ENCODE data around the gene ADGRG6. TPM values are rescaled to one million over a fixed set of nuclear protein-coding genes. Genes with fewer than 3 reads are reported as not detected.

ADGRG6 gene
- 0.46 and 0.49 TPM in 2 replicates for total RNA-seq (2021)
- percentile 23 among the genes with signal in this experiment for Bru-seq, nascent RNA
- BruChase-seq, experiment 1, labeled RNA remaining after a 2-hour chase = percentile 18 among the genes with signal in this experiment
- percentile 22 among the genes with signal in this experiment for BruChase-seq, experiment 2, labeled RNA remaining after a 6-hour chase
- long read RNA-seq = 0 reads

- intact Hi-C loops (cut with micrococcal nuclease; ENCODE audit: unreplicated experiment) = loop anchor here (5.0 kb wide), 1 partner anchor 85 kb away; no protein-coding TSS in a partner anchor
- DNase-seq (ENCODE audit: low spot score) = peak; percentile 33
- H3K27ac ChIP-seq (ENCODE audit: low read depth, low read length, poor library complexity, severe bottlenecking) = no peak within 1 kb of the TSS
- H3K4me1 ChIP-seq (ENCODE audit: insufficient read depth, low read length, poor library complexity, severe bottlenecking) = no peaks in the 10 kb centered on the region
- H3K9me3 ChIP-seq (ENCODE audit: low read depth, low read length, poor library complexity, severe bottlenecking) = no peaks in the 10 kb centered on the region
- H3K4me3 ChIP-seq (ENCODE audit: low read depth, low read length, poor library complexity, severe bottlenecking) = peak within 1 kb of the TSS; percentile 68
- H3K36me3 ChIP-seq (ENCODE audit: insufficient read depth, low read length, poor library complexity, severe bottlenecking) = no peaks in the 10 kb centered on the region
- H3K27me3 ChIP-seq (replicated peaks; ENCODE audit: insufficient read depth, low read depth, low read length, poor library complexity) = no peaks in the 10 kb centered on the region
- CTCF ChIA-PET = interaction anchor here (1.2 kb wide), 1 partner anchor 173 kb away, joined by 4 read pairs; no protein-coding TSS in a partner anchor
- no TSS peak for BruUV-seq (replicated peaks)
- TF ChIP-seq CTCF (conservative IDR thresholded peaks at IDR 0.05; ENCODE audit: low read depth, low read length) (peak; percentile 17; the same call in 1 of the 2 replicates), EZH2 (IDR thresholded peaks at IDR 0.05; ENCODE audit: borderline replicate concordance, low read depth, low read length, poor library complexity, severe bottlenecking) (no peak)
- POLR2A ChIA-PET (ENCODE audit: low non-redundant PET) = no interaction called here
These were observed at the start of gene ADGRG6 for GRCh38 chr6:142301651-142302391. Gene ADGRG6 (plus strand): TSS chr6:142302007. CDS start chr6:142302330, 323 bp downstream.

DNA sequence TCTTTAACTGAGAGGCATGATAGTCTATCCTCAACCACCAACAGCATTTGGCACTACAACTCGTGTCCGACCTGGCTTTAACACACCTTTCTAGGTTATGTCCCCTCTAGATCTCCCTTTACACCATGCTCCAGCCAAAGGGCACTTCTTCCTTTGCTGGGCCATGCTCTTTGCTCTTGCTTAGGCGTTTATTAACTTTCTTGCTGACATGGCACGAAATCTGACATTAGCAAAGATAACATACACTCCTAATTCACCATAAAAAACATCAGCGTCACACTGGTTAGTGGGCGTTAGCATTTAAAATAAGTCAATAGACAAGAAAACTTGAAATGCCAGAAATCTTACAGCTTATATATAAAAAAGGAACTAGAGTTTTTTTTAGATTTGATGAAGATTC lies 47.3 kb upstream of the ADGRG6 start:
- POLR2A ChIA-PET (ENCODE audit: low non-redundant PET) = no interaction called here
- no TSS peak for BruUV-seq (replicated peaks)
- no peak for DNase-seq (ENCODE audit: low spot score)
- CTCF ChIA-PET = no interaction called here
- Histone ChIP-seq H3K4me3 (ENCODE audit: low read depth, low read length, poor library complexity, severe bottlenecking) (no peak overlapping the region), H3K9me3 (ENCODE audit: low read depth, low read length, poor library complexity, severe bottlenecking) (no peaks in the 10 kb centered on the region), H3K27ac (ENCODE audit: low read depth, low read length, poor library complexity, severe bottlenecking) (no peak overlapping the region), H3K4me1 (ENCODE audit: insufficient read depth, low read length, poor library complexity, severe bottlenecking) (no peaks in the 10 kb centered on the region), H3K27me3 (replicated peaks; ENCODE audit: insufficient read depth, low read depth, low read length, poor library complexity) (no peaks in the 10 kb centered on the region), H3K36me3 (ENCODE audit: insufficient read depth, low read length, poor library complexity, severe bottlenecking) (no peaks in the 10 kb centered on the region)
- no peak for TF ChIP-seq CTCF (conservative IDR thresholded peaks at IDR 0.05; ENCODE audit: low read depth, low read length)
- TF ChIP-seq EZH2 (IDR thresholded peaks at IDR 0.05; ENCODE audit: borderline replicate concordance, low read depth, low read length, poor library complexity, severe bottlenecking) = no peak
- intact Hi-C loops (cut with micrococcal nuclease; ENCODE audit: unreplicated experiment) = no loop called here

- Histone ChIP-seq H3K27ac (ENCODE audit: low read depth, low read length, poor library complexity, severe bottlenecking) (no peak overlapping the region), H3K4me1 (ENCODE audit: insufficient read depth, low read length, poor library complexity, severe bottlenecking) (no peaks in the 10 kb centered on the region), H3K9me3 (ENCODE audit: low read depth, low read length, poor library complexity, severe bottlenecking) (no peaks in the 10 kb centered on the region), H3K4me3 (ENCODE audit: low read depth, low read length, poor library complexity, severe bottlenecking) (no peak overlapping the region), H3K36me3 (ENCODE audit: insufficient read depth, low read length, poor library complexity, severe bottlenecking) (no peaks in the 10 kb centered on the region), H3K27me3 (replicated peaks; ENCODE audit: insufficient read depth, low read depth, low read length, poor library complexity) (no peaks in the 10 kb centered on the region)
- intact Hi-C loops (cut with micrococcal nuclease; ENCODE audit: unreplicated experiment) = no loop called here
- no peak for DNase-seq (ENCODE audit: low spot score)
- TF ChIP-seq CTCF (conservative IDR thresholded peaks at IDR 0.05; ENCODE audit: low read depth, low read length) (no peak), EZH2 (IDR thresholded peaks at IDR 0.05; ENCODE audit: borderline replicate concordance, low read depth, low read length, poor library complexity, severe bottlenecking) (no peak)
- ChIA-PET CTCF (no interaction called here), POLR2A (ENCODE audit: low non-redundant PET) (no interaction called here)
- BruUV-seq (replicated peaks) = no TSS peak
These were observed 46.0 kb upstream of the ADGRG6 start for GRCh38 chr6:142255785-142256184.

Measured in A673 (cell line).